Ramos (cell line): ENCODE measurements around the gene MINDY1.

ENCODE experiments used
- in situ Hi-C: fragments of 300-500 bp; cut with MboI; formaldehyde crosslinking; loops from one replicate; pipeline ENCODE4 v1.14.3; 2022; ENCODE audit warnings: low sequenced_read_pairs; ENCODE audit not compliant: unreplicated experiment

Gene MINDY1

GRCh38 chr1:150995460-150995859 is 11.2 kb downstream of the MINDY1 start:
- in situ Hi-C loops = loop anchor here (25.0 kb wide), 1 partner anchor 733 kb away; the partner anchor contains the start of genes APH1A, C1orf54 and CA14

- in situ Hi-C loops = loop anchor here (25.0 kb wide), 1 partner anchor 732 kb away; the partner anchor contains the start of genes APH1A, C1orf54 and CA14
Measured at GRCh38 chr1:150994248-150994647, 12.5 kb downstream of the MINDY1 start.

DNA sequence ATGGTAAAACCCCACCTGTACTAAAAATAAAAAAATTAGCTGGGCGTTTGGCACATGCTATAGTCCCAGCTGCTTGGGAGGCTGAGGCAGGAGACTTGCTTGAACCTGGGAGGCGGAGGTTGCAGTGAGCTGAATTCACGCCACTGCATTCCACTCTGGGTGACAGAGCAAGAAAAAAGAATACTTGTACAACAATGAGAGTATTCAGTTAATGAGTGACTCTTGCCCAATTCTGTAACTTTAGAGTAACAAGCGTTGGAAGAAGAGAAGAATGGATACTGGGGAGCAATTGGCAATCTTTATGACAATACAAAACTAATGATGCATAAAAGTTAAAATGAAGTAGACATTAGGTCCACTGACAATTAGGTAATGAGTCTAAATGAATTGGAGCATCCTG is 14.1 kb downstream of the MINDY1 start:
- in situ Hi-C loops = loop anchor here (25.0 kb wide), 1 partner anchor 730 kb away; the partner anchor contains the start of genes APH1A, C1orf54 and CA14

GRCh38 chr1:150987924-150988323 is 18.8 kb downstream of the MINDY1 start:
- in situ Hi-C loops = loop anchor here (25.0 kb wide), 1 partner anchor 726 kb away; the partner anchor contains the start of genes APH1A, C1orf54 and CA14

GRCh38 chr1:150985179-150985825 is 21.4 kb downstream of the MINDY1 start:
- in situ Hi-C loops = loop anchor here (25.0 kb wide), 1 partner anchor 723 kb away; the partner anchor contains the start of genes APH1A, C1orf54 and CA14

DNA sequence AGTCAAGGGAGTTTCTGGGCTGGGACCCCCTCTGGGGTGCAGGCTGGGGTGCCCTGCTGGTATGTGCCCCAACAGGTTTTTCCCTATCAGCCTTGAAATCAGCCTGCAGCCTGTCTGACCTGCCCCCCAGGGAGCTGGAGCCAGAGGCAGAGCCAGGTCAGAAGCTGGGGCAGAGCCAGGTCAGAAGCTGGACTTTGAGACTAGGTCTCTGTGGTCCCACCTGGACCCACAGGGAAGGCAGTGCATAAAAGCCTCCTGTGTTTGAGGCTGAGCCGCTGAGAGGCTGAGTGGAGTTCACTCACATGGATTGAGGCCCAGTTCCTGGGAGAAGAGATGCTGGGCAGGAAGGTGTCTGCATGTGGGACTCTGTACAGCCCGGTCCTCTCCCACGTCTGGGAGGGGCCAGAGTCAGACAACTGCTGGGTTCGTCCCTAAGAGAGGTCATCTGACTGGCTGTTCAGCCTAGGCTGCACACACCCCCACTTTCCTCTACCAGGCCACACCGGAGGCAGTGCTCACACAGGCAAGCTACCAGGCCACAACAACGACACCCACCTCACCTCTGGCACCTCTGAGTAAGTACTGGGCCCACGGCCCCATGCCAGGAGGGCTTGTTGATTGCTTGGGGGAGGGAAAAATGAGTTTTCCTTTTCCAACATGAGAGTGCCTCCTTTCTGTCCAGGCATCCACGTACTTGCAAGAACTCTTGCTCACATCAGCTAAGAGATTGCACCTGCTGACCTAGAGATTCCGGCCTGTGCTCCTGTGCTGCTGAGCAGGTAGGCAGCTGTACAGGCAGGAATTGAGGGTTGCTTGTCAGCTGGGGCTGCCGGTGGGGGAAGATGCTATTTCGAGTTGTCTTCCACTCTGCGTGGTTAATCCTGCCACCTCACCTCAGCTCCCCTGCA is 24.6 kb downstream of the MINDY1 start, which contains the start of gene ANXA9:
ANXA9 (plus strand) TSS at position 488 of the 908 bp plus-strand sequence. CDS start 814 bp downstream, outside the sequence.
- in situ Hi-C loops = loop anchor here (25.0 kb wide), 1 partner anchor 720 kb away; the partner anchor contains the start of genes APH1A, C1orf54 and CA14

DNA sequence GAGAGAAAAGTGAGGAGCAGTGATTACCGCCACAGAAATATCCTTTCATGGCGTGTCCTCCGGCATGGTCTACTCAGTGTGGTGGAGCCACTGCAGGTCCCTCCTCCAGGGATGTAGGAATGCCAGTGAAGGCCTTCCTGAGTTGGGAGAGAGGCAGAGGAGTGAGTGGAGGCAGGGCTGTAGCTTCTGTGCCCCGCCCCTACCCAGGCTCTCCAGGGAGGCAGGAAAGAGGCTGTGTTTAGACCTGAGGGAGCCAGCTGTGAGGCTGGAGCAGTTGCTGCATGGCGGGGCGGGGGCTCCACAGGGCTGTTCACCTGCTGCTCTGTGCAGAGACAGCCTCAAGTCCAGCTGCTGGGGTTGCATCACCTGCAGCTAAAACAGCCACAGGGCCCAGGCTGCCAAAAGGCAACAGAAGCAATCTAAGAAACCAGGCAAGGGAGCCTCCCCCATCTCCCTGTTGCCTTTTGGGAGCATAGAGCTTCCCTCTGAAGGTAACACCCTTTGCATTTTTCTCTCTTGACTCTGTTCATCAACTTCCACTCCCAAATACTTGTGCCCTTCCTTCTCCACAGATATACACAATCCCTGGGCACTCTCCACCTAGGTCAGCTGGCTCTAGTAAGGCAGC is 25.4 kb downstream of the MINDY1 start:
- in situ Hi-C loops = loop anchor here (25.0 kb wide), 1 partner anchor 719 kb away; the partner anchor contains the start of genes APH1A, C1orf54 and CA14

- in situ Hi-C loops = loop anchor here (25.0 kb wide), 1 partner anchor 717 kb away; the partner anchor contains the start of genes APH1A, C1orf54 and CA14
Measured at GRCh38 chr1:150979092-150980056, 27.3 kb downstream of the MINDY1 start.

DNA sequence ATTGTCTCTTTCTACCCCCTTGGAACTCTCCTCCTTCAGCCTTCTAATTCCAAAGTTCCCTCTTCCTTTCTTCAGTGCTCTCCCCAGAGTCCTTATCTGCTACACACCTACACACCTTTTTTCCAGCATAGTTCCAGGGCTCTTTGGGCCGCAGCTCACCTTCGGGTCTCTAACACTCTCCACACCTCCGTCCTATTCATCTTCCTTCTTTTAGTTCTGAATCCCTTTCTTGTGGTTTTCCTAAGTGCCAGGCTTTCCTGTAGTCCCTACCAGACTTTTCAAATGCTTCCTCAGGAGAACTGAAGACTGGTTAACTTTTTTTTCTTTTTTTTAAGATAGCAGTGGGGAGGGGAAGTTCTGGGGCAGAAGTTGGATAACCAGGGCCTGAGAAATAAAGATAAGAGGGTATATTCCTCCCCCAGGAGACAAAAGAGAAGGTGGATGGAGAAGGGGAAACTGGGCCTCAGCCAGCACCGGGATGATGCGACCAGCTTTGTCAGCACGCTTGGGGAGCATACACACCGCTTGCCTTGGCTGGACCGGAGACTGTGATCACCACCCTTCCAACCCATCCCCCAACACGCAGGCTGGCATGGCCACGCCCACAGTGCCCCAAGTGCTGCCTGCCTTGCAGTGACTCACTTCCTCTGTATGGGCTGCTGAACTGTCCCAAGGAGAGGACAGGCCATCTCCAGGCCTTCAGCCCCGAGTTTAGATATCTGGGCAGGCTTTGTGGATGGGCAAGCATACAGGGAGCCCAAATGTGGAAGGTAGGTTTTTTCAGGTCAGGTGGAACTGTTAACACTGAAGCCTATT is 29.6 kb downstream of the MINDY1 start:
- in situ Hi-C loops = loop anchor here (25.0 kb wide), 1 partner anchor 715 kb away; the partner anchor contains the start of genes APH1A, C1orf54 and CA14

DNA sequence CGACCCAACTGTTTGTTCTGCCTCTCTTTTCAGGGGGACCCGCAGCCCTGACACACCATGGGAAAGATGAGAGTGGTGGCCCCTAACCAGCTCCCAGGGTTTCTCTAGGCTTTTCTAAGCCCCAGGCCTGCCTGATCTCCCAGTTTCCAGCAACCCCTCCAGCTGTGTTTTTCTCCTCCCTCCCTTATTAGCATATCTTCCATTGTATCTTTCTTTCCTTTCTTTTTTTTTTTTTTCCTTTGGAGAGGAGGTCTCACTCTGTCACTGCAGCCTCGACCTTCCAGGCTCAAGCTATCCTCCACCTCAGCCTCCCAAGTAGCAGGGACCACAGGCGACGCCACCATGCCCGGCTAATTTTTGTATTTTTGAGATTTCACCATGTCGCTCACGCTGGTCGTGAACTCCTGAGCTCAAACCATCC is 30.3 kb downstream of the MINDY1 start:
- in situ Hi-C loops = loop anchor here (25.0 kb wide), 1 partner anchor 714 kb away; the partner anchor contains the start of genes APH1A, C1orf54 and CA14

- in situ Hi-C loops = loop anchor here (25.0 kb wide), 1 partner anchor 713 kb away; the partner anchor contains the start of genes APH1A, C1orf54 and CA14
Measured at GRCh38 chr1:150974580-150975478, 31.9 kb downstream of the MINDY1 start, which contains the start of gene CERS2. Gene CERS2, minus strand, starts transcription at chr1:150974835. Its CDS starts 5,745 bp downstream, at chr1:150969090.

DNA sequence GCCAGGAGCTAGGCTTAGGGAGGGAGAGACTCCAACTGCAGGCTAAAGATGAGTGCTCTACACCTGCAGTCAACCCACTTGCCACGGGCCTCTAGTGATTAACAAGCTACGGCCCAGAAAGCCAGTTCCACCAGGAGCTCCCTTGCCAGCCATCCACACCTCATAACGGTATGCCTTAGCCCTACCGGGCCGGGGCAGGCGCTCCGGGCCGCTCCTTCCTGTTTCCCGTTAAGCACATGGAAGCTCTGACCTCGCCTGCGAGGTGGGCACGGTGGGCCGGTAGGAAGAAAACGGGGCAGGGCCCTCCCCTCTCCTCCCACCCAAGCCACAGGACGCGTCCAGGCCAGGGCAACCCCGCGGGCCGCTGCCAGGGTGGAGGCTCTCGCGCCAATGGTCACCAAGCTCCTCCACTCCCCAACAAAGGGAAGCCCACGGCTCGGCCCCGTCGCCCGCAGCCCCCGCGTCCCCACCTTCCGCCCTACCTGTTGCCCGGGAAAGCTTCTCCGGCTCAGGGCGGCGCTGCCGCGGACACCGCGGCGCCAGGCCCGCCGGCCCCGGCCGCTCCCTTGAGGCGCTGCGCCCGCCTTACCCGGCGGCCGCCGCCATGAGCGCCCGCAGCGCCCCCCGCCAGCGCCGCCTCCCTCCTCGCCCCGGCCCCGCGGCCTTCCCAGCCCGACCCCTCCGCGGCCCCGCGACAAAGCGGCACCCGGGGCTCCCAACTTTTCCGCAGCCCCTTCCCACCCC is 32.7 kb downstream of the MINDY1 start:
- in situ Hi-C loops = no loop called here

DNA sequence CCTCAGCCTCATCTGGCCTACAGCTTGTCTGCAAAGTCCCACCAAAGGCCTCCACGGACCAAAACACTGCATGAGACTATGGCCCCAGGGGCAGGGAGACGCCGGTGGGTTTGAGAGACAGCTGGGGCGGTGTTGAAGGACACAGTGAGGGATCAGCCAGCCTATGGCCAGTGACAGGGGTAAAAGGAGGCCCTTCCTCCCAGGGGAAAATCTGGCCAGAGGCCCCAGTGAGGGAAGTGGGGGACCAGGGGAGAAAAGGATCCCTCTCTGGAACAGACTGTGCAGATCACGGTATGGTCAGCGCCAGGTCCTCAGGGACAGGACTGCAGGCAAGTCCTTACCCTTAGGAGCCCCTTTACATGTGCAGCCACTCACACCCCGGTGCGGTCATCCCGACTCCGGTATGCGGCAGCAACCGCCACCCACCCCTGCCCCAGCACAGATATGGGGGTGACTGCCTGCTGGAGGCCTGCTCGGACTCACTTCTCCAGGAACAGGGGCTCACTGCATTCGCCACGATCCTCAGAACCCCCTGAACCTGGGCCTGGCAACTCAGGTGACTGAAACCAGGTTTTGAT is 33.4 kb downstream of the MINDY1 start:
- in situ Hi-C loops = no loop called here

GRCh38 chr1:150972417-150972940 is 34.2 kb downstream of the MINDY1 start:
- in situ Hi-C loops = no loop called here
